HG03378 (cell line): Measurements from ENCODE around the gene NSF.

ENCODE experiments used
- ATAC-seq: cut with Tn5 transposase; IDR thresholded peaks from one replicate; pipeline ENCODE4 v1.9.1; 2021; ENCODE audit warnings: mild to moderate bottlenecking, moderate library complexity; ENCODE audit not compliant: unreplicated experiment

The NSF gene

DNA sequence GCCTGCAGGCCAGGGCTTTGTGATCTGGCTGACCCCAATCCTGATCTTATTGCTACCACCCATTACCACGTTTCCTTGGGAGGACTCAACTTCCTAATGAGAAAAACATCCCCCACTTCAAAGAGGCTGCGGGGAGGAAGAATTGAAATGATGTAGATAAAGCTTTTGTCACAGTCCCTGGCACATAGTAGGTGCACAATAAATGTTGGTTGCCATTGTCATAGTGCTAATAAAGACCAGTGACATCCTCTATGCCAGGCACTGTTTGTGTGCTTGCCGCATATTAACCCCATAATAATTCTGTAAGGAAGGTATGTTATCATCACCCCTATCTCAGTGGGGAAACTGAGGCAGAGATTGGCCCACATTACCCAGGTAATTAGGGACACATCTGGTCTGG, 205.6 kb downstream of the NSF start:
- ATAC-seq = no peak

DNA sequence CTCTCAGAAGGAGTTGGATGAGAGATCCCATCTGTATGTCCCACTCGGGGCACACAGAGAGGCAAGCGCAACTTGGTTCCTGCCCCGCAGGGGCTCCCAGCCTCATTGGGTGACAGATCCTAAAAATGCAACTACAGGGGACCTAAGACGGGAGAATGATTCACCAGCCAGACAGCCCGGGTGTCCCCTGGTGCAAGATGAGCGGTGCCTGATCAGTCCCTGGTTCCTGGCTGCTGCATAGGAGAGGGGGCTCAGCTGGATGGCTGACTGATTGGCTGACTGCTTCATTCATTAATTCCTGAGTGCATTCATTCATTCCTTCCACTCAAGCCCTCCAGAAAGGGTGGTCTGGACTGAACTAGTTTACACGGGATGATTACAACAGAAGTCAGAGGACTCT, 206.1 kb downstream of the NSF start:
- no peak for ATAC-seq

DNA sequence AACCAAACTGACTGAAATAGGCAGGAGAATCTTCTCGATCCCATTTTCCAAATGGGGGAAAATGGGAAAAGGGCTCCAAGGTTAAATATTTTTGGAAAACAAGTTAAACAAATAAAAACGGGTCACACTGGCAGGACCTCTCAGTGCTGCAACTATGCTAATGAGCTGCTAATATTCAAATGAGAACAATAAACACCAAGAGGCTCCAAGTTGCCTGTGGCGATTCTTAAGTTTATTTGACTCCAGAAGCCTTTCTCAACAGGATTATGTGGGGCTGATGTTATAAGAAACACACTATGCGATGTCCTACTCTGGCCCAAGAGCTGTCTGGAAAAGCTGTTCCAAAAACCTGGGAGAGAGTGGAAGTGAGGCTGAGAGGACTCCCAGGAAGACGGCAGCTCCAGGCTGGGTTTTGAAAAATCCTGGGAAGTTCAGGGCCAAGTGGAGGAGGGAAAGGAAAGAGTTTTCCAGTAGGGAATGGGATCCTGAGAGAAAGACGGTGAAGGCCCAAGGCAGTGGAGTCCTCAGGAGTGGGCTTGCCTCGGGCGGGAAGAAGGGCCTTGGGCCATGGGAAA, 206.6 kb downstream of the NSF start:
- no peak for ATAC-seq

DNA sequence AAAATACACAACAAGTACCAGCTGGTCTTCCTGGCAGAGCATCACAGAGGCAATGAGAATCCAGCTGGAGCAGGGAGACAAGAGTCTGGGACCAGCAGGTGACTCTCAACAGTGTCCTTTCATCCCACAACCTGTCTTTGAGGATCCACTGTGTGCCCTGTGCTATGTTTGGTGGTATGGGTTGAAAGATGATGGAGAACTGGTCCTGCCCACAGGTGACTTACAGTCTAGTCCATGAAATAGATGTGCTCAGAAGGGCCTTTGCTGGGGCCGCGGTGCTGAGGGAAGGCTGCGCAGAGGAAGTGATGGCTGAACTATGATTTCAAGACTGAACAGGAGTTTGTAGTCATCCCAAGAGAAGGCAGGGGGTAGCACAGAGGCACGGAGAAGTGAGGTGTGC, 210.1 kb downstream of the NSF start:
- no peak for ATAC-seq

DNA sequence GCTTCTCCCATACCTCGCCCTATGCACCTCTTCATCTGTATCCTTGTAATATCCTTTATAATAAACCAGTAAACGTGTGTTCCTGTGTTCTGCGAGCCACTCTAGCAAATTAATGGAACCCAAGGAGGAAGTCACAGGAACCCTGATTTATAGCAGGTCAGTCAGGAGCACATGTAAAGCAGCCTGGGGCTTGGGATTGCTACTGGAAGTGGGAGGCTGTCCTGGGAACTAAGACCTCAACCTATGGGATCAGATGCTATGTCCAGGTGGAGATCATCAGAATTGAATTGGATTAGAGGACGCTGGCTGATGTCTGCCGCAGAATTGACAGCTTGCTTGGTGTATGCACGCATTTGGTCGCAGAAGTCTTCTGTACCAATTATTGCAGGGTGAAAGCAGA, 212.3 kb downstream of the NSF start:
- no peak for ATAC-seq

DNA sequence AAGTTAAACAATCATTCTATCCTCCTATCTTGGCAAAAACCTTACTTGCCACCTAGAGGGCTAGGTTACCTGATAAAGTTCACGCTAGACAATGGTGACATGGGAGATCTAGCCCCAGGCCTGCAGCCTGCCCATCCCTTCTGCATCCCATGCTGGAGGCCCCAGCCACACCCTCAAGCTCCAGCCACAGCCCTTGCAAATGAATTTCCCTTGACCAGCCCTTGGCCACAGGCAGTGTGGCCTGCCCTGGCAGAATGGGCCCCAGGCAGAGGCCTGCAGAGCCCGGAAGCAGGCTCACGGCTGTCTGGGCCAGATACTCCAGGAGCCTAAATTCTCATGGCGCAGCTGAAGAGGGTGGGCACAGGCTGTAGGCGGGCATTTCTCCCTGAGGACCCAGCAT, 213.1 kb downstream of the NSF start:
- no peak for ATAC-seq

DNA sequence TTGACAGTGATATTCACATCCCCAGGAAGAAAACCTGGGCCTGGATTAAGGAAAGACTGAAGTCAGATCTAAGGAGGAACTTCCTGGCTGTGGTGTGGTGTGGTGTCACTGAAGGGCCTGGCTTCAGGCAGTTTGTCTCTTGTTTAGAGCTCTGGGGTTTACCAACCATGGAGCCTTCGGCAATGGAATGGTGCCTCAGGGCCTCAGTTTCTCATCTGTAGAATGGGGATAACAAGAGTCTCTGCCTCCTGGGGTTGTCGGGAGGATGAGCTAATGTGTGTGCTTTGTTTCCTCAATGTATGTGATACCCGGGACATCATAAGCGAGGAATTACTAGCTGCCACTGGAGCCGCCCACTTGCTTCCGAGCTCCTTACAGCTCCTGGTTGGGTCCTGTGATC, 215.3 kb downstream of the NSF start:
- ATAC-seq = no peak
